ENCODE data around the gene ITGA11.

The ITGA11 gene

GRCh38 chr15:68313501-68314410, 118.2 kb downstream of the ITGA11 start:
- TF ChIP-seq PAX5 (IDR thresholded peaks at IDR 0.05; ENCODE audit: insufficient read depth, low read length, severe bottlenecking) = no peak
- no peak for TF ChIP-seq SPI1 (IDR thresholded peaks at IDR 0.05; ENCODE audit: low read depth, low read length)
- TF ChIP-seq POU2F2 (IDR thresholded peaks at IDR 0.05; ENCODE audit: low read depth, low read length) = no peak
- TF ChIP-seq POLR2AphosphoS5 (IDR thresholded peaks at IDR 0.05; ENCODE audit: low read depth, low read length) = no peak
- TF ChIP-seq TAF1 (IDR thresholded peaks at IDR 0.05; ENCODE audit: low read depth, low read length) = no peak
- no peak for TF ChIP-seq POLR2A (IDR thresholded peaks at IDR 0.05; ENCODE audit: low read depth, low read length)
- FAIRE-seq (no peak), DNase-seq (ENCODE audit: insufficient read length, low spot score) (no peak)

- DNase-seq (ENCODE audit: insufficient read length, low spot score) = no peak
- no peak for FAIRE-seq
- TF ChIP-seq TAF1 (IDR thresholded peaks at IDR 0.05; ENCODE audit: low read depth, low read length) (no peak), SPI1 (IDR thresholded peaks at IDR 0.05; ENCODE audit: low read depth, low read length) (no peak), PAX5 (IDR thresholded peaks at IDR 0.05; ENCODE audit: insufficient read depth, low read length, severe bottlenecking) (no peak), POLR2A (IDR thresholded peaks at IDR 0.05; ENCODE audit: low read depth, low read length) (no peak), POU2F2 (IDR thresholded peaks at IDR 0.05; ENCODE audit: low read depth, low read length) (no peak), POLR2AphosphoS5 (IDR thresholded peaks at IDR 0.05; ENCODE audit: low read depth, low read length) (no peak)
Observed at GRCh38 chr15:68312701-68313204, 119.2 kb downstream of the ITGA11 start.

- FAIRE-seq = no peak
- DNase-seq (ENCODE audit: insufficient read length, low spot score) = no peak
- no peak for TF ChIP-seq POU2F2 (IDR thresholded peaks at IDR 0.05; ENCODE audit: low read depth, low read length)
- TF ChIP-seq POLR2A (IDR thresholded peaks at IDR 0.05; ENCODE audit: low read depth, low read length) = no peak
- TF ChIP-seq SPI1 (IDR thresholded peaks at IDR 0.05; ENCODE audit: low read depth, low read length) = no peak
- no peak for TF ChIP-seq PAX5 (IDR thresholded peaks at IDR 0.05; ENCODE audit: insufficient read depth, low read length, severe bottlenecking)
- TF ChIP-seq TAF1 (IDR thresholded peaks at IDR 0.05; ENCODE audit: low read depth, low read length) = no peak
- TF ChIP-seq POLR2AphosphoS5 (IDR thresholded peaks at IDR 0.05; ENCODE audit: low read depth, low read length) = no peak
Observed at GRCh38 chr15:68311859-68312557, 120.0 kb downstream of the ITGA11 start.

GRCh38 chr15:68311464-68311835, 120.5 kb downstream of the ITGA11 start:
- DNase-seq (ENCODE audit: insufficient read length, low spot score) (no peak), FAIRE-seq (no peak)
- TF ChIP-seq TAF1 (IDR thresholded peaks at IDR 0.05; ENCODE audit: low read depth, low read length) (no peak), POLR2AphosphoS5 (IDR thresholded peaks at IDR 0.05; ENCODE audit: low read depth, low read length) (no peak), SPI1 (IDR thresholded peaks at IDR 0.05; ENCODE audit: low read depth, low read length) (no peak), PAX5 (IDR thresholded peaks at IDR 0.05; ENCODE audit: insufficient read depth, low read length, severe bottlenecking) (no peak), POU2F2 (IDR thresholded peaks at IDR 0.05; ENCODE audit: low read depth, low read length) (no peak), POLR2A (IDR thresholded peaks at IDR 0.05; ENCODE audit: low read depth, low read length) (no peak)

GRCh38 chr15:68310804-68311463, 121.0 kb downstream of the ITGA11 start:
- no peak for TF ChIP-seq POLR2A (IDR thresholded peaks at IDR 0.05; ENCODE audit: low read depth, low read length)
- no peak for TF ChIP-seq TAF1 (IDR thresholded peaks at IDR 0.05; ENCODE audit: low read depth, low read length)
- no peak for TF ChIP-seq POLR2AphosphoS5 (IDR thresholded peaks at IDR 0.05; ENCODE audit: low read depth, low read length)
- no peak for TF ChIP-seq PAX5 (IDR thresholded peaks at IDR 0.05; ENCODE audit: insufficient read depth, low read length, severe bottlenecking)
- TF ChIP-seq POU2F2 (IDR thresholded peaks at IDR 0.05; ENCODE audit: low read depth, low read length) = no peak
- no peak for TF ChIP-seq SPI1 (IDR thresholded peaks at IDR 0.05; ENCODE audit: low read depth, low read length)
- DNase-seq (ENCODE audit: insufficient read length, low spot score) = no peak
- no peak for FAIRE-seq

GRCh38 chr15:68310178-68310803, 121.7 kb downstream of the ITGA11 start:
- FAIRE-seq (no peak), DNase-seq (ENCODE audit: insufficient read length, low spot score) (no peak)
- TF ChIP-seq POLR2A (IDR thresholded peaks at IDR 0.05; ENCODE audit: low read depth, low read length) (no peak), SPI1 (IDR thresholded peaks at IDR 0.05; ENCODE audit: low read depth, low read length) (no peak), TAF1 (IDR thresholded peaks at IDR 0.05; ENCODE audit: low read depth, low read length) (no peak), POU2F2 (IDR thresholded peaks at IDR 0.05; ENCODE audit: low read depth, low read length) (no peak)

- DNase-seq (ENCODE audit: insufficient read length, low spot score) = no peak
- FAIRE-seq = no peak
- TF ChIP-seq TAF1 (IDR thresholded peaks at IDR 0.05; ENCODE audit: low read depth, low read length) (no peak), POLR2A (IDR thresholded peaks at IDR 0.05; ENCODE audit: low read depth, low read length) (no peak), PAX5 (IDR thresholded peaks at IDR 0.05; ENCODE audit: insufficient read depth, low read length, severe bottlenecking) (no peak), SPI1 (IDR thresholded peaks at IDR 0.05; ENCODE audit: low read depth, low read length) (no peak), POLR2AphosphoS5 (IDR thresholded peaks at IDR 0.05; ENCODE audit: low read depth, low read length) (no peak), POU2F2 (IDR thresholded peaks at IDR 0.05; ENCODE audit: low read depth, low read length) (no peak)
Observed at GRCh38 chr15:68309024-68309423, 122.9 kb downstream of the ITGA11 start.

GRCh38 chr15:68307131-68307928, 124.6 kb downstream of the ITGA11 start:
- DNase-seq (ENCODE audit: insufficient read length, low spot score) (no peak), FAIRE-seq (no peak)
- TF ChIP-seq POLR2AphosphoS5 (IDR thresholded peaks at IDR 0.05; ENCODE audit: low read depth, low read length) (no peak), PAX5 (IDR thresholded peaks at IDR 0.05; ENCODE audit: insufficient read depth, low read length, severe bottlenecking) (no peak), SPI1 (IDR thresholded peaks at IDR 0.05; ENCODE audit: low read depth, low read length) (no peak), TAF1 (IDR thresholded peaks at IDR 0.05; ENCODE audit: low read depth, low read length) (no peak), POLR2A (IDR thresholded peaks at IDR 0.05; ENCODE audit: low read depth, low read length) (no peak), POU2F2 (IDR thresholded peaks at IDR 0.05; ENCODE audit: low read depth, low read length) (no peak)

Data from GM12891 (cell line).